PC-9 (cell line): Measurements from ENCODE around the gene LMCD1. TPM values are rescaled to one million over a fixed set of nuclear protein-coding genes. Genes with fewer than 3 reads are reported as not detected.

ENCODE experiments used
- BruUV-seq: library from RNA; stranded (reverse); fragments of 400-500 nt; replicated peaks from 2 replicates; lab custom pipeline; 2021; lab: Mats Ljungman, UMichigan
- CTCF ChIA-PET: fragments of 300-600 bp; sonication (Branson Sonifier 250); formaldehyde crosslinking; loops from one replicate; lab custom pipeline; 2022; ENCODE audit warnings: antibody characterized with exemption; lab: Charles Lee
- POLR2A ChIA-PET: fragments of 300-600 bp; sonication (Branson Sonifier 250); formaldehyde crosslinking; loops from one replicate; lab custom pipeline; 2022; ENCODE audit warnings: antibody characterized with exemption; ENCODE audit not compliant: unreplicated experiment; lab: Charles Lee
- DNase-seq, 2 experiments: peaks; one replicate each; pipeline versions ENCODE4 v3.0.0 to v3.0.0-alpha.2; 2015 to 2022; ENCODE audit warnings: mixed read lengths in 1 of 2
- H2AFZ ChIP-seq: fragments of 200-600 bp; sonication (generic); 2 replicates; pipeline ENCODE4 v1.8.1; 2017; ENCODE audit warnings: antibody characterized with exemption
- H3F3A ChIP-seq: fragments of 200-600 bp; sonication (generic); 2 replicates; pipeline ENCODE4 v1.8.1; 2017; ENCODE audit warnings: antibody characterized with exemption, mild to moderate bottlenecking, low read depth; ENCODE audit not compliant: insufficient read depth
- H3K27ac ChIP-seq: fragments of 200-600 bp; sonication (generic); 2 replicates; pipeline ENCODE4 v1.6.1; 2016; ENCODE audit warnings: mixed run types
- H3K27me3 ChIP-seq: fragments of 200-600 bp; sonication (generic); 2 replicates; pipeline ENCODE4 v1.6.1; 2016; ENCODE audit warnings: low read depth, mixed run types; ENCODE audit not compliant: insufficient read depth
- H3K36me3 ChIP-seq: fragments of 200-600 bp; sonication (generic); 2 replicates; pipeline ENCODE4 v1.6.1; 2016; ENCODE audit warnings: low read depth, mixed run types
- H3K4me1 ChIP-seq: fragments of 200-600 bp; sonication (generic); replicated peaks from 2 replicates; pipeline ENCODE4 v1.6.1; 2016; ENCODE audit warnings: mixed run types; ENCODE audit not compliant: insufficient read depth
- H3K4me2 ChIP-seq: fragments of 200-600 bp; sonication (generic); 2 replicates; pipeline ENCODE4 v1.6.1; 2017; ENCODE audit warnings: mixed run types
- H3K4me3 ChIP-seq: fragments of 200-600 bp; sonication (generic); 2 replicates; pipeline ENCODE4 v1.6.1; 2016; ENCODE audit warnings: mixed run types
- H3K79me2 ChIP-seq: fragments of 200-600 bp; sonication (generic); 2 replicates; pipeline ENCODE4 v1.6.1; 2017; ENCODE audit warnings: low read depth, mixed run types
- H3K9me2 ChIP-seq: fragments of 200-600 bp; sonication (generic); 2 replicates; pipeline ENCODE4 v1.8.1; 2017; ENCODE audit warnings: mild to moderate bottlenecking; ENCODE audit not compliant: insufficient read depth
- H3K9me3 ChIP-seq: fragments of 200-600 bp; sonication (generic); 2 replicates; pipeline ENCODE4 v1.8.1; 2016; ENCODE audit warnings: low read depth; ENCODE audit not compliant: insufficient read depth
- H4K20me1 ChIP-seq: fragments of 200-600 bp; sonication (generic); 2 replicates; pipeline ENCODE4 v1.8.1; 2017; ENCODE audit not compliant: insufficient read depth
- EZH2 ChIP-seq: fragments of 200-600 bp; sonication (generic); IDR thresholded peaks from 2 replicates; pipeline ENCODE4 v1.8.0; 2017; ENCODE audit warnings: antibody characterized with exemption, low read depth
- intact Hi-C: fragments of 100-400 bp; cut with micrococcal nuclease; formaldehyde crosslinking; loops from one replicate; pipeline ENCODE4 v1.10.0; 2022; ENCODE audit not compliant: unreplicated experiment
- total RNA-seq: library from RNA; stranded (reverse); gene quantifications from 2 replicates; pipeline ENCODE4 v1.2.3, GENCODE V29; 2021
- TF ChIP-seq, protein P1 (sequence below): fragments of 200-600 bp; sonication (generic); conservative IDR thresholded peaks from 2 replicates; pipeline ENCODE4 v1.6.1; 2017; ENCODE audit warnings: mixed run types, antibody characterized with exemption, mild to moderate bottlenecking, moderate library complexity

LMCD1 gene
- total RNA-seq, 1 experiment from 2014 or later = 10.3 TPM

- TF ChIP-seq, protein P1, sequence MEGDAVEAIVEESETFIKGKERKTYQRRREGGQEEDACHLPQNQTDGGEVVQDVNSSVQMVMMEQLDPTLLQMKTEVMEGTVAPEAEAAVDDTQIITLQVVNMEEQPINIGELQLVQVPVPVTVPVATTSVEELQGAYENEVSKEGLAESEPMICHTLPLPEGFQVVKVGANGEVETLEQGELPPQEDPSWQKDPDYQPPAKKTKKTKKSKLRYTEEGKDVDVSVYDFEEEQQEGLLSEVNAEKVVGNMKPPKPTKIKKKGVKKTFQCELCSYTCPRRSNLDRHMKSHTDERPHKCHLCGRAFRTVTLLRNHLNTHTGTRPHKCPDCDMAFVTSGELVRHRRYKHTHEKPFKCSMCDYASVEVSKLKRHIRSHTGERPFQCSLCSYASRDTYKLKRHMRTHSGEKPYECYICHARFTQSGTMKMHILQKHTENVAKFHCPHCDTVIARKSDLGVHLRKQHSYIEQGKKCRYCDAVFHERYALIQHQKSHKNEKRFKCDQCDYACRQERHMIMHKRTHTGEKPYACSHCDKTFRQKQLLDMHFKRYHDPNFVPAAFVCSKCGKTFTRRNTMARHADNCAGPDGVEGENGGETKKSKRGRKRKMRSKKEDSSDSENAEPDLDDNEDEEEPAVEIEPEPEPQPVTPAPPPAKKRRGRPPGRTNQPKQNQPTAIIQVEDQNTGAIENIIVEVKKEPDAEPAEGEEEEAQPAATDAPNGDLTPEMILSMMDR = no peak
- TF ChIP-seq EZH2 = no peak
- no peak overlapping the region for H3K27ac ChIP-seq
- H3K4me2 ChIP-seq = no peak overlapping the region
- DNase-seq = no peak
- H3K9me2 ChIP-seq = no peaks in the 10 kb centered on the region
- H3K27me3 ChIP-seq = no peaks in the 10 kb centered on the region
- H3F3A ChIP-seq = no peaks in the 10 kb centered on the region
- no peak overlapping the region for H2AFZ ChIP-seq
- no peaks in the 10 kb centered on the region for H4K20me1 ChIP-seq
- H3K4me3 ChIP-seq = no peak overlapping the region
- no peaks in the 10 kb centered on the region for H3K79me2 ChIP-seq
- CTCF ChIA-PET = no interaction called here
- intact Hi-C loops = no loop called here
- H3K36me3 ChIP-seq = no peaks in the 10 kb centered on the region
- POLR2A ChIA-PET = no interaction called here
- no TSS peak for BruUV-seq
- no peaks in the 10 kb centered on the region for H3K9me3 ChIP-seq
- H3K4me1 ChIP-seq = no peaks in the 10 kb centered on the region
These were observed 27.6 kb upstream of the LMCD1 start for GRCh38 chr3:8473990-8474389.

GRCh38 chr3:8474991-8475390, 26.6 kb upstream of the LMCD1 start:
- H3F3A ChIP-seq = no peaks in the 10 kb centered on the region
- CTCF ChIA-PET = no interaction called here
- no TSS peak for BruUV-seq

DNA sequence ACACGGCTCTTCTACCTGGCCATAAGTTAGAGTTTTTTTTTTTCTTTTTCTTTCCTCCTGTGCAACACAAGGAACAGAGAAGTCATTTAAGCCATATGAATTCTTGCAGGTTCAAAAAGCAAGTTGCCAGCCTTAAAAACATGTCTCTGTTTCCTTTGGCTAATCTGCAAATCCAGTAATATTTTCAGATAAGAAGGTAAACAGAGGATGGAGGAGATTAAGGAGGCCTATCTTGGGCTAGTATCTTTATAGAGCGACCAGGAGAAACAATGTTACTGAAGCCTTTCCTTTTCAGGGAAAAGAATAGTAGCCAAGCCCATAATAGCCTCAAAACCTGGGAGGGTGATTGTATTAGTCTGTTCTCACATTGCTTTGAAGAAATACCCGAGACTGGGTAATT, 20.9 kb upstream of the LMCD1 start:
- no peak overlapping the region for H2AFZ ChIP-seq
- POLR2A ChIA-PET = interaction anchor here (0.7 kb wide), 1 partner anchor 23 kb away, joined by 4 read pairs; no protein-coding TSS in a partner anchor
- no peak overlapping the region for H3K27ac ChIP-seq
- no peak for DNase-seq
- H3K4me3 ChIP-seq = no peak overlapping the region
- H3K79me2 ChIP-seq = no peaks in the 10 kb centered on the region
- CTCF ChIA-PET = no interaction called here
- no peaks in the 10 kb centered on the region for H3F3A ChIP-seq
- no peak overlapping the region for H3K4me2 ChIP-seq
- H3K9me3 ChIP-seq = no peaks in the 10 kb centered on the region
- H3K27me3 ChIP-seq = no peaks in the 10 kb centered on the region
- intact Hi-C loops = no loop called here
- no TSS peak for BruUV-seq
- H4K20me1 ChIP-seq = no peaks in the 10 kb centered on the region
- H3K36me3 ChIP-seq = no peaks in the 10 kb centered on the region
- no peaks in the 10 kb centered on the region for H3K9me2 ChIP-seq
- no peak for TF ChIP-seq EZH2
- TF ChIP-seq, protein P1 = no peak
- H3K4me1 ChIP-seq = no peaks in the 10 kb centered on the region

More at GRCh38 chr3:8474991-8475390, 26.6 kb upstream of the LMCD1 start:
- Histone ChIP-seq H3K27ac (no peak overlapping the region), H3K36me3 (no peaks in the 10 kb centered on the region), H3K4me1 (no peaks in the 10 kb centered on the region), H3K9me2 (no peaks in the 10 kb centered on the region), H2AFZ (no peak overlapping the region), H3K79me2 (no peaks in the 10 kb centered on the region), H3K4me2 (no peak overlapping the region), H3K4me3 (no peak overlapping the region), H4K20me1 (no peaks in the 10 kb centered on the region), H3K9me3 (no peaks in the 10 kb centered on the region), H3K27me3 (no peaks in the 10 kb centered on the region)
- DNase-seq = no peak
- no peak for TF ChIP-seq EZH2
- TF ChIP-seq, protein P1 = no peak
- intact Hi-C loops = no loop called here
- POLR2A ChIA-PET = no interaction called here
